Measurements from ENCODE around the gene RPUSD3.

The RPUSD3 gene

GRCh38 chr3:9797196-9797945 is 46.4 kb downstream of the RPUSD3 start:
- DNase-seq: no peak

- no peak for DNase-seq
Measured at GRCh38 chr3:9795207-9795606, 48.6 kb downstream of the RPUSD3 start.

- no peak for DNase-seq
Measured at GRCh38 chr3:9794400-9794799, 49.4 kb downstream of the RPUSD3 start.

GRCh38 chr3:9793161-9793781 is 50.5 kb downstream of the RPUSD3 start:
- DNase-seq: no peak

GRCh38 chr3:9792405-9793160 is 51.2 kb downstream of the RPUSD3 start, which contains the start of the genes ARPC4 and TADA3:
ARPC4 (plus strand) TSS chr3:9793082; CDS start chr3:9793122, 40 bp downstream.
TADA3 (minus strand) TSS chr3:9792473; CDS start chr3:9791466, 1,007 bp downstream.
- peak; percentile 80 to 90 for DNase-seq

GRCh38 chr3:9791790-9792404 is 51.9 kb downstream of the RPUSD3 start:
- DNase-seq: no peak

GRCh38 chr3:9791127-9791526 is 52.7 kb downstream of the RPUSD3 start:
- DNase-seq: no peak

Data from NCI-H2081 (cell line).